MM.1S (cell line): ENCODE measurements around the gene KCNK4.

Experiments
- DNase-seq: peaks from one replicate; pipeline ENCODE4 v3.0.0-alpha.2; 2015
- H2AFZ ChIP-seq: fragments of 300-600 bp; sonication (generic); 2 replicates; pipeline ENCODE4 v1.6.0; 2016; ENCODE audit warnings: antibody characterized with exemption, low read length
- H3F3A ChIP-seq: fragments of 300-600 bp; sonication (generic); 2 replicates; pipeline ENCODE4 v1.6.1; 2016; ENCODE audit warnings: mild to moderate bottlenecking, antibody characterized with exemption, low read length, moderate library complexity, mixed read lengths; ENCODE audit not compliant: insufficient read depth
- H3K27ac ChIP-seq: fragments of 300-600 bp; sonication (generic); 2 replicates; pipeline ENCODE4 v1.5.1; 2016; ENCODE audit warnings: mild to moderate bottlenecking, low read length
- H3K27me3 ChIP-seq: fragments of 300-600 bp; sonication (generic); replicated peaks from 2 replicates; pipeline ENCODE4 v1.6.0; 2016; ENCODE audit warnings: low read length; ENCODE audit not compliant: insufficient read depth
- H3K36me3 ChIP-seq: fragments of 300-600 bp; sonication (generic); replicated peaks from 2 replicates; pipeline ENCODE4 v1.6.1; 2016; ENCODE audit warnings: mild to moderate bottlenecking, low read length, mixed read lengths; ENCODE audit not compliant: insufficient read depth
- H3K4me1 ChIP-seq: fragments of 300-600 bp; sonication (generic); 2 replicates; pipeline ENCODE4 v1.6.1; 2016; ENCODE audit warnings: low read length, mixed read lengths
- H3K4me2 ChIP-seq: fragments of 300-600 bp; sonication (generic); 2 replicates; pipeline ENCODE4 v1.6.0; 2016; ENCODE audit warnings: low read depth, low read length
- H3K4me3 ChIP-seq: fragments of 300-600 bp; sonication (generic); 2 replicates; pipeline ENCODE4 v1.5.1; 2016; ENCODE audit warnings: low read length, mixed read lengths
- H3K79me2 ChIP-seq: fragments of 300-600 bp; sonication (generic); 2 replicates; pipeline ENCODE4 v1.6.1; 2016; ENCODE audit warnings: mixed run types, low read length, mixed read lengths
- H3K9ac ChIP-seq: fragments of 300-600 bp; sonication (generic); 2 replicates; pipeline ENCODE4 v1.6.1; 2016; ENCODE audit warnings: low read length, mixed read lengths
- H3K9me2 ChIP-seq: fragments of 300-600 bp; sonication (generic); replicated peaks from 2 replicates; pipeline ENCODE4 v1.6.1; 2016; ENCODE audit warnings: mild to moderate bottlenecking, low read length, mixed read lengths; ENCODE audit not compliant: insufficient read depth
- H3K9me3 ChIP-seq: fragments of 300-600 bp; sonication (generic); replicated peaks from 2 replicates; pipeline ENCODE4 v1.6.1; 2016; ENCODE audit warnings: mild to moderate bottlenecking, low read length, mixed read lengths; ENCODE audit not compliant: insufficient read depth
- H4K20me1 ChIP-seq: fragments of 300-600 bp; sonication (generic); 2 replicates; pipeline ENCODE4 v1.6.1; 2016; ENCODE audit warnings: mild to moderate bottlenecking, low read length, moderate library complexity, mixed read lengths; ENCODE audit not compliant: insufficient read depth
- CTCF ChIP-seq: fragments of 300-600 bp; sonication (generic); IDR thresholded peaks from 2 replicates; pipeline ENCODE4 v1.5.1; 2016; ENCODE audit warnings: antibody characterized with exemption, low read length, mixed read lengths
- EZH2 ChIP-seq: fragments of 300-600 bp; sonication (generic); optimal IDR thresholded peaks from 2 replicates; pipeline ENCODE3; 2017; ENCODE audit warnings: low read depth, mild to moderate bottlenecking, antibody characterized with exemption, low read length, mixed read lengths
- EZH2phosphoT487 ChIP-seq: fragments of 300-600 bp; sonication (generic); IDR thresholded peaks from 2 replicates; pipeline ENCODE4 v1.6.1; 2018; ENCODE audit warnings: antibody characterized with exemption, low read length

Gene KCNK4

GRCh38 chr11:64252003-64252872, 38.9 kb upstream of the KCNK4 start:
- peak overlapping the region; percentile 83 for H3K4me3 ChIP-seq
- DNase-seq: no peak
- no peaks in the 10 kb centered on the region; the same call in 1 of the 2 replicates for H3K4me1 ChIP-seq
- peak overlapping the region; percentile 84 for H2AFZ ChIP-seq
- H3K36me3 ChIP-seq: no peaks in the 10 kb centered on the region
- no peaks in the 10 kb centered on the region for H3K9me2 ChIP-seq
- TF ChIP-seq EZH2 (no peak), CTCF (peak; percentile 55), EZH2phosphoT487 (no peak)
- H3K9ac ChIP-seq: peak overlapping the region; percentile 69; the same call in 1 of the 2 replicates
- H3K79me2 ChIP-seq: peaks cover 9% of the 10 kb centered on the region
- H4K20me1 ChIP-seq: no peaks in the 10 kb centered on the region
- H3K27me3 ChIP-seq: peaks cover 5% of the 10 kb centered on the region; the same call in 1 of the 2 replicates
- H3K9me3 ChIP-seq: no peaks in the 10 kb centered on the region
- no peak overlapping the region for H3K27ac ChIP-seq
- no peaks in the 10 kb centered on the region for H3F3A ChIP-seq
- H3K4me2 ChIP-seq: peak overlapping the region; percentile 100

GRCh38 chr11:64253043-64253442, 38.1 kb upstream of the KCNK4 start:
- Histone ChIP-seq H3K36me3 (no peaks in the 10 kb centered on the region), H3K79me2 (peaks cover 9% of the 10 kb centered on the region), H3F3A (no peaks in the 10 kb centered on the region), H4K20me1 (no peaks in the 10 kb centered on the region), H3K27me3 (peaks cover 5% of the 10 kb centered on the region; the same call in 1 of the 2 replicates), H3K27ac (no peak overlapping the region), H3K9me3 (no peaks in the 10 kb centered on the region), H3K4me2 (no peak overlapping the region; the same call in 1 of the 2 replicates), H3K4me3 (no peak overlapping the region), H3K4me1 (no peaks in the 10 kb centered on the region; the same call in 1 of the 2 replicates), H2AFZ (no peak overlapping the region), H3K9me2 (no peaks in the 10 kb centered on the region), H3K9ac (no peak overlapping the region)
- DNase-seq: no peak
- TF ChIP-seq EZH2: no peak
- TF ChIP-seq EZH2phosphoT487: no peak
- no peak for TF ChIP-seq CTCF

- no peak overlapping the region for H3K27ac ChIP-seq
- no peaks in the 10 kb centered on the region for H3F3A ChIP-seq
- H3K27me3 ChIP-seq: peaks cover 5% of the 10 kb centered on the region; the same call in 1 of the 2 replicates
- H4K20me1 ChIP-seq: no peaks in the 10 kb centered on the region
- no peak for DNase-seq
- no peaks in the 10 kb centered on the region; the same call in 1 of the 2 replicates for H3K4me1 ChIP-seq
- no peaks in the 10 kb centered on the region for H3K36me3 ChIP-seq
- H3K79me2 ChIP-seq: peaks cover 9% of the 10 kb centered on the region
- no peaks in the 10 kb centered on the region for H3K9me2 ChIP-seq
- TF ChIP-seq EZH2 (no peak), CTCF (no peak), EZH2phosphoT487 (no peak)
- no peak overlapping the region for H3K4me3 ChIP-seq
- H3K4me2 ChIP-seq: no peak overlapping the region
- H2AFZ ChIP-seq: no peak overlapping the region
- no peaks in the 10 kb centered on the region for H3K9me3 ChIP-seq
- H3K9ac ChIP-seq: no peak overlapping the region
These were observed 37.6 kb upstream of the KCNK4 start for GRCh38 chr11:64253481-64253880.
